ENCODE measurements around the gene PAEP. TPM values are rescaled to one million over a fixed set of nuclear protein-coding genes. Genes with fewer than 3 reads are reported as not detected.
"Not testable (repeated sequence)": the region's sequence is repeated elsewhere in the genome, so short reads cannot be mapped to it uniquely, and the experiment has no call there.

The PAEP gene
- total RNA-seq, 4 donors from 2014 or later = not detected

GRCh38 chr9:135536216-135536615 is 25.3 kb upstream of the PAEP start:
- no peak for TF ChIP-seq CTCF (IDR thresholded peaks at IDR 0.05)
- TF ChIP-seq POLR2A (IDR thresholded peaks at IDR 0.05) = no peak
- Histone ChIP-seq H3K27me3 (no peaks in the 10 kb centered on the region), H3K36me3 (no peaks in the 10 kb centered on the region), H3K4me3 (no peak overlapping the region), H3K4me1 (no peaks in the 10 kb centered on the region), H3K27ac (no peak overlapping the region), H3K9me3 (no peaks in the 10 kb centered on the region)
- DNase-seq = no peak
- intact Hi-C loops (cut with DNase I; ENCODE audit: low total_unique reads) = no loop called here

DNA sequence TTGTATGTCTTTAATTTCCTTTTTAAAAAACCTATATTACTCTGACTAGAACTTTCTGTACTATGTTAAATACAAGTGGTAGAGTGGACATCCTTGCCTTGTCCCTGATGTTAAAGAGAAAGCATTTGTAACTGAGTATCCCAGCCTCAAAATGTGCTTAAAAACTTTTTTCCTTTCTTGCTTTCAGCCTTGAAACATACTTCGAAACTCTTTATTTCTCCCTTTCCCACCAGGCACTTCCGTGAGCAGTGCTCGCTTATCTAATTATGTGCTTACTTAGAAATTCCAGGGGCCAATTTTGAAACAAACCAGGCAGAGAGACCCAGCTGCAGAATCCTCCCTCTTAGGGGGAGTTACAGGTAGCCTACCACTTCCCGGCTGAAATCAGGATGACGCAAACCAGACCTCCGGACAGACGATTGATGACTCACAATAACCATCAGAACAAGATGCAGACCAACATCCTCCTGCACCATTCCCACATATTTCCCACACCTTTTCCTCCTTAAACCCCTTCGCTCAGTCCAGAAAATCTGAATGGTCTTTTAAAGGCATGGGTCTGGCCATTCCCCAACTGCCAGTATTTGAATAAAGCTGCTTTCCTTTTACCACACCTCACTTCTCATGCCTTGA is 18.2 kb upstream of the PAEP start:
- H3K4me3 ChIP-seq; H3K36me3 ChIP-seq; H3K9me3 ChIP-seq; DNase-seq; H3K27me3 ChIP-seq; H3K4me1 ChIP-seq; intact Hi-C loops (cut with DNase I; ENCODE audit: low total_unique reads); H3K27ac ChIP-seq: not testable (repeated sequence)

DNA sequence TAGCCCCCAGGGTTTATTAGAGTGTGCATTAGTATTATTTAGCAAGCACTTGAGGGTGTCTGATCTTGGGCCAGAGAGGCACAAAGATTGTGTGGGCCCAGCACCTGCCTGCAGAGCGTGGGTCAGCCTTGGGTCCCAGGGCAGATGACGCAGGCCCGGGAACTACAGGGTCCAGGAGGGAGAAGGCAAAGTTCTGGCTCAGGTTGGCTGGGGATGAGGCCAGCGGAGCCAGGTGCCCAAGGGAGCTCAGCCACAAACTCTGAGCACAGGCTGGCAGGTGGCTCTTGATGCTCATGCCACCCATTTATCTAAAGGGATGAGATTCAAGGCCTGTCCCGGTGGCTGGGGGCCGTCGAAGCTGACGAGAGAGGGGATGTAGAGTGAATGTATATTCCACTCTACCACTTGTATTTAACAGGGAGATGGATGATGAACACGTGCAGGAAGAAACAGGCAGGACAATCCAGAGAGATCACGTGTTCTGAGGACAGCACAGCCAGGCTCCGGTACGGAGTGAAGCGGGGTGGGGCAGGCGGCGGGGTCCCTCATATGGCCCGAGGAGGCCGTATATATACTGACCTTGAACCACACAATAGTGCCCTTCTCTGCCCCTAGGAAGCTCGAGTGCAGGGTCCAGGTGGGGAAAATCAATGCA is 16.4 kb upstream of the PAEP start:
- intact Hi-C loops (cut with DNase I; ENCODE audit: low total_unique reads) = no loop called here
- Histone ChIP-seq H3K27me3 (no peaks in the 10 kb centered on the region), H3K36me3 (no peaks in the 10 kb centered on the region), H3K4me3 (no peak overlapping the region), H3K4me1 (no peaks in the 10 kb centered on the region), H3K9me3 (no peaks in the 10 kb centered on the region), H3K27ac (no peak overlapping the region)
- TF ChIP-seq POLR2A (IDR thresholded peaks at IDR 0.05) (no peak), CTCF (IDR thresholded peaks at IDR 0.05) (no peak)
- no peak for DNase-seq

DNA sequence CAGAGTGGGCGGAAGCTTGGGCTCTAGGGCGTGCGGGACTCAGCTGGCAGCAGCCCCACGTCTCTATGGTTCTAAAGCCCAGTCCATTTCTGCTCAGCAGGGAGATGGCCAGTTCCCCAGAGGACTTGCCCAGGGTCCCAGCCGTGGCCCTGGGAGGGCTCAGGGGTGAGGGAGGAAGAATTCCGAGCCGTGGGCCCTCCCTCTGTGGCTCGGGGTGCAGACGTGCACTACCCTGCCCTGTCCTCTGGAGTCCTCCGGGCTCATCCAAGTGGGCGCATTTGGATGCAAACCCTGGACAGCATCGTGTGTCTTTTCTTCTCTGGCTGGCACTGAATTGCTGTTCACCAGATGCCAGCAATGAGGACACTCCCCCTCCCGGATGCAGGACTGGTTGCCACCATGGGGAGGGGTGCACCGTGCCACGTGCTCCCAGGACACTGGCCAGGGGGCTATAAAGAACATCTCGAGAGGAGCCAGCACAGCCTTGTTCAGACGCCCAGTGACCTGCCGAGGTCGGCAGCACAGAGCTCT is 15.8 kb upstream of the PAEP start, which contains the start of gene OBP2A:
TSS of gene OBP2A (plus strand) at position 481 of the 531 bp plus-strand sequence. CDS start 55 bp downstream, outside the sequence.
- H3K27me3 ChIP-seq; H3K27ac ChIP-seq; intact Hi-C loops (cut with DNase I; ENCODE audit: low total_unique reads); DNase-seq; H3K36me3 ChIP-seq; H3K4me1 ChIP-seq; H3K9me3 ChIP-seq; H3K4me3 ChIP-seq: not testable (repeated sequence)

DNA sequence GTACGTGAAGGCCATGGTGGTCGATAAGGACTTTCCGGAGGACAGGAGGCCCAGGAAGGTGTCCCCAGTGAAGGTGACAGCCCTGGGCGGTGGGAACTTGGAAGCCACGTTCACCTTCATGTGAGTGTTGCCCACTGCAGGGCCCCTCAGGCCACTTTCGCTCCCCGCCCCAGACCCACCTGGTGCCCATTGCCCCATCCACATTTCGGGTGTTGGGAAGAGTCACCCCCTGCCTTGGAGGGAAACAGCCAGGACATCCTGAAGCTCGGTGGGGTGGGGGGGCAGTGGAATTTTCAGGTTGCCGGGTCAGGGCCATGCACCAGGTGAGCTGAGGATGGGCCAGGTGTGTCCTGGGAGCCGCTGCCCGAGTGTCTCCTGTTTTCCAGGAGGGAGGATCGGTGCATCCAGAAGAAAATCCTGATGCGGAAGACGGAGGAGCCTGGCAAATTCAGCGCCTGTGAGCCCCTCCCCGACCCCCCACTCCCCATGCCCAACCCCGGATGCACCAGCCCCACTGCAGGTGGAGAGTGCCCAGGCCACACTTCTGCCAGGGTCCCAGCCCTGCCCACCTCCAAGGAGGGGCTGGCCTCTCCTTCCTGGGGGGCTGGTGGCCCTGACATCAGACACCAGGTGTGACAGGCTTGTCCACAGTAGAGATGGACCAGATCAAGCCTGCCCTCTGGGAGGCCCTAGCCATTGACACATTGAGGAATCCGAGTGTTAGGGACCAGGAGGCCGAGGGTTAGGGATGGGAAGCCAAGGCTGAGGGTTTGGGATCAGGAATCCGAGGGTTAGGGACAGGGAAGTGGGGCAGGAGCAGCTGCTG is 14.6 kb upstream of the PAEP start:
- H3K4me1 ChIP-seq; H3K36me3 ChIP-seq; H3K27me3 ChIP-seq; H3K27ac ChIP-seq; DNase-seq; intact Hi-C loops (cut with DNase I; ENCODE audit: low total_unique reads); H3K4me3 ChIP-seq; H3K9me3 ChIP-seq: not testable (repeated sequence)

GRCh38 chr9:135547756-135548736 is 13.5 kb upstream of the PAEP start:
- no peak overlapping the region for H3K27ac ChIP-seq
- H3K27me3 ChIP-seq = no peaks in the 10 kb centered on the region
- no peak for TF ChIP-seq CTCF (IDR thresholded peaks at IDR 0.05)
- no peak for TF ChIP-seq POLR2A (IDR thresholded peaks at IDR 0.05)
- intact Hi-C loops (cut with DNase I; ENCODE audit: low total_unique reads) = no loop called here
- H3K4me3 ChIP-seq = no peak overlapping the region
- no peaks in the 10 kb centered on the region for H3K9me3 ChIP-seq
- H3K36me3 ChIP-seq = no peaks in the 10 kb centered on the region
- no peaks in the 10 kb centered on the region for H3K4me1 ChIP-seq
- DNase-seq = no peak

GRCh38 chr9:135549478-135550343 is 11.8 kb upstream of the PAEP start:
- intact Hi-C loops (cut with DNase I; ENCODE audit: low total_unique reads) = not testable (repeated sequence)

More at GRCh38 chr9:135549478-135550343, 11.8 kb upstream of the PAEP start:
- not testable (repeated sequence) for H3K36me3 ChIP-seq, H3K27ac ChIP-seq, H3K4me3 ChIP-seq, DNase-seq, H3K27me3 ChIP-seq, H3K9me3 ChIP-seq, H3K4me1 ChIP-seq

All from uterus (tissue), 4 donors.